ENCODE results near the gene PHF13.

Gene PHF13

GRCh38 chr1:6667139-6667538 lies 53.6 kb downstream of the PHF13 start:
- no peak for DNase-seq

- no peak for DNase-seq
Measured at GRCh38 chr1:6668503-6668902, 55.0 kb downstream of the PHF13 start.

GRCh38 chr1:6672558-6672957 lies 59.0 kb downstream of the PHF13 start:
- DNase-seq: no peak

Data from NCI-H2227 treated with DMSO at 0.1 percent for 48 hours (cell line).